K562 (cell line): Measurements from ENCODE around the gene MRPS15. TPM values are rescaled to one million over a fixed set of nuclear protein-coding genes. Genes with fewer than 3 reads are reported as not detected.

Source experiments
- FIP1L1 ChIP-seq: fragments of 200-400 bp; formaldehyde crosslinking; IDR thresholded peaks from 2 replicates; pipeline ENCODE4 v1.6.1; 2018; ENCODE audit warnings: mild to moderate bottlenecking, low read depth, low read length; ENCODE audit not compliant: poor library complexity, severe bottlenecking
- HDAC2 ChIP-seq: fragments of 450-650 bp; IDR thresholded peaks from 2 replicates; pipeline ENCODE4 v1.6.1; 2016; ENCODE audit warnings: mild to moderate bottlenecking
- MECOM ChIP-seq: fragments of 250-450 bp; sonication (Bioruptor Pico); IDR thresholded peaks from 2 replicates; pipeline ENCODE4 v1.8.0; 2022; ENCODE audit warnings: inconsistent platforms
- MEF2A ChIP-seq: IDR thresholded peaks from 2 replicates; pipeline ENCODE4 v1.6.1; 2011; ENCODE audit warnings: low read depth, mild to moderate bottlenecking, low read length, moderate library complexity; ENCODE audit not compliant: control insufficient read depth
- MEF2D ChIP-seq: conservative IDR thresholded peaks from 2 replicates; pipeline ENCODE4 v1.6.1; 2016; ENCODE audit warnings: low read depth, missing genetic modification characterization, missing compliant biosample characterization
- PHF20 ChIP-seq: fragments of 450-650 bp; IDR thresholded peaks from 2 replicates; pipeline ENCODE4 v1.6.1; 2018; ENCODE audit not compliant: partially characterized antibody
- PML ChIP-seq: IDR thresholded peaks from 2 replicates; pipeline ENCODE4 v1.6.1; 2012; ENCODE audit warnings: low read length, inconsistent platforms
- PTRF ChIP-seq: fragments of 450-650 bp; IDR thresholded peaks from 2 replicates; pipeline ENCODE4 v1.6.1; 2016; ENCODE audit warnings: mild to moderate bottlenecking, missing genetic modification characterization, missing compliant biosample characterization
- RBM39 ChIP-seq: fragments of 200-400 bp; formaldehyde crosslinking; optimal IDR thresholded peaks from 2 replicates; pipeline ENCODE3; 2018; ENCODE audit warnings: low read depth, low read length
- RFX5 ChIP-seq: IDR thresholded peaks from 2 replicates; pipeline ENCODE4 v1.6.1; 2011; ENCODE audit warnings: low read depth, mild to moderate bottlenecking, improper control_type of control experiment, low read length
- SMARCB1 ChIP-seq: IDR thresholded peaks from 2 replicates; pipeline ENCODE4 v1.6.1; 2011; ENCODE audit warnings: improper control_type of control experiment, low read depth; ENCODE audit not compliant: insufficient read length
- ZNF12 ChIP-seq: sonication (generic); formaldehyde crosslinking; IDR thresholded peaks from 2 replicates; pipeline ENCODE4 v1.4.0; 2020; ENCODE audit warnings: mild to moderate bottlenecking, missing genetic modification reagents
- ZNF124 ChIP-seq: sonication (generic); formaldehyde crosslinking; IDR thresholded peaks from 2 replicates; pipeline ENCODE4 v1.8.1; 2022; ENCODE audit warnings: missing genetic modification reagents
- ZNF134 ChIP-seq: fragments of 250-450 bp; sonication (Bioruptor Pico); conservative IDR thresholded peaks from 2 replicates; pipeline ENCODE4 v1.4.0; 2020
- ZNF224 ChIP-seq: sonication (generic); formaldehyde crosslinking; IDR thresholded peaks from 2 replicates; pipeline ENCODE4 v1.8.0; 2022; ENCODE audit warnings: mild to moderate bottlenecking, missing genetic modification reagents
- ZNF324 ChIP-seq: fragments of 250-450 bp; sonication (Bioruptor Pico); IDR thresholded peaks from 2 replicates; pipeline ENCODE4 v1.4.0; 2020; ENCODE audit warnings: mild to moderate bottlenecking
- ZNF507 ChIP-seq: conservative IDR thresholded peaks from 2 replicates; pipeline ENCODE4 v1.6.1; 2017; ENCODE audit warnings: missing genetic modification characterization, missing compliant biosample characterization
- polyA plus RNA-seq, 8 experiments: library from polyadenylated mRNA; depleted of rRNA in 4 of 8; stranded (reverse) in 5 of 8; unstranded in 3 of 8; fragments of >200 nt; fragmentation: Nextera tagmentation in 2 of 8; fragmentation: Illumina TruSeq in 1 of 8; extraction: Ambion mirVana in 2 of 8; extraction: Trizol in 1 of 8; gene quantifications; 2 replicates each; pipeline versions ENCODE4 v1.2.1 to v1.2.3, GENCODE V29; 2011 to 2014; ENCODE audit warnings: inconsistent platforms in 1 of 8, missing spikeins in 1 of 8
- total RNA-seq, 7 experiments: library from RNA; depleted of rRNA in 6 of 7; stranded (reverse); fragments of >200 nt in 6 of 7; fragmentation: Illumina TruSeq in 2 of 7; extraction: Trizol in 2 of 7; gene quantifications; 2 replicates each; pipeline versions ENCODE4 v1.2.1 to v1.2.3, GENCODE V29; 2011 to 2021; ENCODE audit warnings: low replicate concordance in 1 of 7
- TF ChIP-seq, protein P1 (sequence below): fragments of 150-350 bp; conservative IDR thresholded peaks from 2 replicates; pipeline ENCODE4 v1.6.1; 2014; ENCODE audit warnings: low read length
- TF ChIP-seq, protein P2 (sequence below): sonication (generic); formaldehyde crosslinking; IDR thresholded peaks from 2 replicates; pipeline ENCODE4 v1.8.0; 2022; ENCODE audit warnings: missing genetic modification reagents, mild to moderate bottlenecking, moderate library complexity, borderline replicate concordance
- TF ChIP-seq, protein P3 (sequence below): IDR thresholded peaks from 2 replicates; pipeline ENCODE4 v1.6.1; 2014; ENCODE audit warnings: antibody characterized with exemption
- TF ChIP-seq, protein P4 (sequence below), 2 experiments: fragments of 250-450 bp in 1 of 2; fragments of 450-650 bp in 1 of 2; sonication (Bioruptor Pico) in 1 of 2; IDR thresholded peaks; 2 replicates each; pipeline versions ENCODE4 v1.6.1 to v1.8.0; 2016 to 2021; ENCODE audit warnings: mild to moderate bottlenecking in 2 of 2, moderate library complexity in 2 of 2, missing compliant biosample characterization in 1 of 2, missing genetic modification characterization in 1 of 2
- TF ChIP-seq, protein P5 (sequence below): fragments of 200-400 bp; formaldehyde crosslinking; IDR thresholded peaks from 2 replicates; pipeline ENCODE4 v1.6.1; 2017; ENCODE audit warnings: mild to moderate bottlenecking, low read depth, low read length, moderate library complexity

The MRPS15 gene
- total and polyA plus RNA-seq, 9 of the 15 experiments (the other 6 are each of a cell fraction or from before 2014, with no cell fraction given) = 62.9 to 286 (median 149) TPM

DNA sequence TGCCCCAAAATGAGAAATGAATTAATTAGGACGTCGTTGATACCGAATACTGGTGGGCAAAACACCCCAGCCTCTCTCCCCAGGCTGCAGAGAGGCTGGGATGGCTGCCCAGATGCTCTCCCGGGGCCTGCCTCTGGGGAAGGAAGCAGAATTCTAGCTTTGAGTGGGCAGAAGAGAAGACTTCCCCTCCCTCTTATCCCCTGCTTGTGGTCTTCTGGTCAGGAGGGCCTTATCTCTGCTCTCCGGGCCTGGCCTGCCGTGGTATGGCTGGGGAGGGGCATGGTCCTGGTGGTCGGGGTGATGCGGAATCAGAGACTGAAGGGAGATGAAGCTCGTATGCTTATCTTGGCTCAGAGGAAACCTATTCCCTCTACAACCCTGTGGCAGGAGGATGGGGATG is 28.3 kb upstream of the MRPS15 start (continued):
- TF ChIP-seq, protein P1, sequence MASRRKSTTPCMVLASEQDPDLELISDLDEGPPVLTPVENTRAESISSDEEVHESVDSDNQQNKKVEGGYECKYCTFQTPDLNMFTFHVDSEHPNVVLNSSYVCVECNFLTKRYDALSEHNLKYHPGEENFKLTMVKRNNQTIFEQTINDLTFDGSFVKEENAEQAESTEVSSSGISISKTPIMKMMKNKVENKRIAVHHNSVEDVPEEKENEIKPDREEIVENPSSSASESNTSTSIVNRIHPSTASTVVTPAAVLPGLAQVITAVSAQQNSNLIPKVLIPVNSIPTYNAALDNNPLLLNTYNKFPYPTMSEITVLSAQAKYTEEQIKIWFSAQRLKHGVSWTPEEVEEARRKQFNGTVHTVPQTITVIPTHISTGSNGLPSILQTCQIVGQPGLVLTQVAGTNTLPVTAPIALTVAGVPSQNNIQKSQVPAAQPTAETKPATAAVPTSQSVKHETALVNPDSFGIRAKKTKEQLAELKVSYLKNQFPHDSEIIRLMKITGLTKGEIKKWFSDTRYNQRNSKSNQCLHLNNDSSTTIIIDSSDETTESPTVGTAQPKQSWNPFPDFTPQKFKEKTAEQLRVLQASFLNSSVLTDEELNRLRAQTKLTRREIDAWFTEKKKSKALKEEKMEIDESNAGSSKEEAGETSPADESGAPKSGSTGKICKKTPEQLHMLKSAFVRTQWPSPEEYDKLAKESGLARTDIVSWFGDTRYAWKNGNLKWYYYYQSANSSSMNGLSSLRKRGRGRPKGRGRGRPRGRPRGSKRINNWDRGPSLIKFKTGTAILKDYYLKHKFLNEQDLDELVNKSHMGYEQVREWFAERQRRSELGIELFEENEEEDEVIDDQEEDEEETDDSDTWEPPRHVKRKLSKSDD = no peak
- TF ChIP-seq HDAC2 (peak; percentile 87; the same call in 1 of the 2 replicates), FIP1L1 (no peak), MEF2A (no peak), SMARCB1 (no peak), ZNF324 (CRISPR knock-in tag) (no peak), ZNF224 (no peak), MECOM (no peak), PML (peak; percentile 84), PHF20 (no peak), RBM39 (no peak), ZNF507 (no peak), PTRF (no peak), MEF2D (no peak), ZNF134 (no peak), ZNF124 (CRISPR knock-in tag) (no peak), ZNF12 (CRISPR knock-in tag) (peak; percentile 46; the same call in 1 of the 2 replicates), RFX5 (no peak)
- TF ChIP-seq, protein P2, sequence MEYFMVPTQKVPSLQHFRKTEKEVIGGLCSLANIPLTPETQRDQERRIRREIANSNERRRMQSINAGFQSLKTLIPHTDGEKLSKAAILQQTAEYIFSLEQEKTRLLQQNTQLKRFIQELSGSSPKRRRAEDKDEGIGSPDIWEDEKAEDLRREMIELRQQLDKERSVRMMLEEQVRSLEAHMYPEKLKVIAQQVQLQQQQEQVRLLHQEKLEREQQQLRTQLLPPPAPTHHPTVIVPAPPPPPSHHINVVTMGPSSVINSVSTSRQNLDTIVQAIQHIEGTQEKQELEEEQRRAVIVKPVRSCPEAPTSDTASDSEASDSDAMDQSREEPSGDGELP (CRISPR knock-in tag) = peak; percentile 76; the same call in 1 of the 2 replicates
- TF ChIP-seq, protein P3, sequence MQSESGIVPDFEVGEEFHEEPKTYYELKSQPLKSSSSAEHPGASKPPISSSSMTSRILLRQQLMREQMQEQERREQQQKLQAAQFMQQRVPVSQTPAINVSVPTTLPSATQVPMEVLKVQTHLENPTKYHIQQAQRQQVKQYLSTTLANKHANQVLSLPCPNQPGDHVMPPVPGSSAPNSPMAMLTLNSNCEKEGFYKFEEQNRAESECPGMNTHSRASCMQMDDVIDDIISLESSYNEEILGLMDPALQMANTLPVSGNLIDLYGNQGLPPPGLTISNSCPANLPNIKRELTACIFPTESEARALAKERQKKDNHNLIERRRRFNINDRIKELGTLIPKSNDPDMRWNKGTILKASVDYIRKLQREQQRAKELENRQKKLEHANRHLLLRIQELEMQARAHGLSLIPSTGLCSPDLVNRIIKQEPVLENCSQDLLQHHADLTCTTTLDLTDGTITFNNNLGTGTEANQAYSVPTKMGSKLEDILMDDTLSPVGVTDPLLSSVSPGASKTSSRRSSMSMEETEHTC = peak; percentile 64; the same call in 1 of the 2 replicates
- TF ChIP-seq, protein P4, sequence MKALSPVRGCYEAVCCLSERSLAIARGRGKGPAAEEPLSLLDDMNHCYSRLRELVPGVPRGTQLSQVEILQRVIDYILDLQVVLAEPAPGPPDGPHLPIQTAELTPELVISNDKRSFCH (CRISPR knock-in tag; IDR thresholded peaks at IDR 0.05) = no peak
- TF ChIP-seq, protein P4 (tag; IDR thresholded peaks at IDR 0.05) = peak; percentile 53; the same call in 1 of the 2 replicates
- TF ChIP-seq, protein P5, sequence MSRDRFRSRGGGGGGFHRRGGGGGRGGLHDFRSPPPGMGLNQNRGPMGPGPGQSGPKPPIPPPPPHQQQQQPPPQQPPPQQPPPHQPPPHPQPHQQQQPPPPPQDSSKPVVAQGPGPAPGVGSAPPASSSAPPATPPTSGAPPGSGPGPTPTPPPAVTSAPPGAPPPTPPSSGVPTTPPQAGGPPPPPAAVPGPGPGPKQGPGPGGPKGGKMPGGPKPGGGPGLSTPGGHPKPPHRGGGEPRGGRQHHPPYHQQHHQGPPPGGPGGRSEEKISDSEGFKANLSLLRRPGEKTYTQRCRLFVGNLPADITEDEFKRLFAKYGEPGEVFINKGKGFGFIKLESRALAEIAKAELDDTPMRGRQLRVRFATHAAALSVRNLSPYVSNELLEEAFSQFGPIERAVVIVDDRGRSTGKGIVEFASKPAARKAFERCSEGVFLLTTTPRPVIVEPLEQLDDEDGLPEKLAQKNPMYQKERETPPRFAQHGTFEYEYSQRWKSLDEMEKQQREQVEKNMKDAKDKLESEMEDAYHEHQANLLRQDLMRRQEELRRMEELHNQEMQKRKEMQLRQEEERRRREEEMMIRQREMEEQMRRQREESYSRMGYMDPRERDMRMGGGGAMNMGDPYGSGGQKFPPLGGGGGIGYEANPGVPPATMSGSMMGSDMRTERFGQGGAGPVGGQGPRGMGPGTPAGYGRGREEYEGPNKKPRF = no peak
